AG10803 (cell line): ENCODE data around the gene C19orf33.

Experiments
- DNase-seq: peaks from one replicate; pipeline ENCODE4 v3.0.0; 2010; ENCODE audit warnings: low read depth
- H3K4me3 ChIP-seq: 2 replicates; pipeline ENCODE4 v1.5.1; 2011; ENCODE audit warnings: mild to moderate bottlenecking, low read length, control low read depth
- CTCF ChIP-seq: conservative IDR thresholded peaks from 2 replicates; pipeline ENCODE4 v1.5.1; 2011; ENCODE audit warnings: mild to moderate bottlenecking, low read length, control low read depth, inconsistent platforms

C19orf33 gene

GRCh38 chr19:38323291-38323690 lies 19.2 kb downstream of the C19orf33 start:
- TF ChIP-seq CTCF, result no peak

DNA sequence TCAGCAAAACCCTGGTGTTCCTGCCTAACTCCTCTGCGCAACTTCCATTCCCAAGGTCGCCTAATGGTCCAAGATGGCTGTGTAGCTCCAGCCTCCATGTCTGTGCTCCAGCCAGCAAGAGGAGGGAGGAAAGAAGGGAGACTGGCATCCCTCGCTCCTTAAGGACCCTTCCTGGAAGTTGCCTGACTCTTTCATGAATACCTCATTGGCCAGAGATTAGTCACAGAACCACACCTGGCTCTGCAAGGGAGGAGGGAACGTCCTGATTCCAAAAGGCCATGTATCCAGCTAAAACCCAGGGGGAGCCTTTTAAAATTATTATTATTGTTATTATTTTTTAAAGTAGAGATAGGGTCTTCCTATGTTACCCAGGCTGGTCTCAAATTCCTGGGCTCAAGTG lies 20.4 kb downstream of the C19orf33 start:
- no peak for DNase-seq
- TF ChIP-seq CTCF, result no peak
- no peak overlapping the region for H3K4me3 ChIP-seq

More at GRCh38 chr19:38323291-38323690, 19.2 kb downstream of the C19orf33 start:
- no peak overlapping the region for H3K4me3 ChIP-seq
- DNase-seq, result no peak

- DNase-seq, result no peak
- TF ChIP-seq CTCF, result no peak
These were observed 22.5 kb downstream of the C19orf33 start for GRCh38 chr19:38326591-38326990.

DNA sequence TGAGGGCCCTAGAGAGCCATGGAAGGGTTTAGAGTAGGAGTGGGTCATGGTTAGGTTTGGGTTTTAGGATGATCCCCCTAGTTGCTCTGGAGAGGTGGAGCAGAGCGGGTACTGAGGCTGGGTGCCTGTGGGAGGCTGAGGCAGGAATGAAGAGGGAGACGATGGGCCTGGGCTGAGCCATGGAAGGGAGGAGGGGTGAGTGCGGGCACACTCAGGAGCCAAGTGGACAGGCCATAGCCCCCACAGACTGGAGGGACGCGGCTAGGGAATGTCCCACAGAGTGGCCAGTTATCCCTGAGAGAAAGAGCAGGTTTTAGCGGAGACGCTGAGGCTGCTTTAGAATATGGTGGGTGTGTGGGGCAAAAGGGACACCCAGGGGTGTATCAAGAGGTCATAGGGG lies 25.6 kb downstream of the C19orf33 start:
- H3K4me3 ChIP-seq, result no peak overlapping the region
- no peak for TF ChIP-seq CTCF

More at GRCh38 chr19:38326591-38326990, 22.5 kb downstream of the C19orf33 start:
- no peak overlapping the region for H3K4me3 ChIP-seq

GRCh38 chr19:38331728-38332127 lies 27.7 kb downstream of the C19orf33 start:
- H3K4me3 ChIP-seq, result no peak overlapping the region
- no peak for DNase-seq
- no peak for TF ChIP-seq CTCF

More for the DNA sequence above, 25.6 kb downstream of the C19orf33 start:
- DNase-seq, result no peak

GRCh38 chr19:38333245-38333644 lies 29.2 kb downstream of the C19orf33 start:
- no peak for DNase-seq

More at GRCh38 chr19:38333245-38333644, 29.2 kb downstream of the C19orf33 start:
- no peak for TF ChIP-seq CTCF
- H3K4me3 ChIP-seq, result no peak overlapping the region
